AG09309 (cell line): ENCODE measurements around the gene AGBL4.
A peak's percentile ranks its signal among the peaks of the same experiment; 100 is the strongest.

Experiments
- DNase-seq: peaks from one replicate; pipeline ENCODE4 v3.0.0-alpha.2; 2010; ENCODE audit warnings: low read depth
- H3K4me3 ChIP-seq: 2 replicates; pipeline ENCODE4 v1.5.1; 2011; ENCODE audit warnings: mild to moderate bottlenecking, low read depth, low read length, moderate library complexity; ENCODE audit not compliant: control insufficient read depth
- CTCF ChIP-seq: IDR thresholded peaks from 2 replicates; pipeline ENCODE4 v1.5.1; 2011; ENCODE audit warnings: mild to moderate bottlenecking, low read depth, low read length, inconsistent platforms; ENCODE audit not compliant: insufficient read depth, control insufficient read depth; ENCODE audit errors: missing control alignments

Gene AGBL4

GRCh38 chr1:48588061-48588460 lies 1435.7 kb downstream of the AGBL4 start:
- no peak overlapping the region for H3K4me3 ChIP-seq
- TF ChIP-seq CTCF = no peak
- no peak for DNase-seq

- no peak for DNase-seq
- no peak overlapping the region for H3K4me3 ChIP-seq
- TF ChIP-seq CTCF = no peak
Measured at GRCh38 chr1:48582408-48582807, 1441.3 kb downstream of the AGBL4 start.

- no peak overlapping the region for H3K4me3 ChIP-seq
- TF ChIP-seq CTCF = no peak
- no peak for DNase-seq
Measured at GRCh38 chr1:48581270-48581669, 1442.5 kb downstream of the AGBL4 start.

GRCh38 chr1:48576565-48576964 lies 1447.2 kb downstream of the AGBL4 start:
- no peak overlapping the region for H3K4me3 ChIP-seq
- no peak for TF ChIP-seq CTCF
- no peak for DNase-seq

- H3K4me3 ChIP-seq = no peak overlapping the region
- DNase-seq = peak; percentile 2
- peak; percentile 65 for TF ChIP-seq CTCF
Measured at GRCh38 chr1:48572646-48573258, 1451.0 kb downstream of the AGBL4 start.

- DNase-seq = no peak
- H3K4me3 ChIP-seq = no peak overlapping the region
- TF ChIP-seq CTCF = no peak
Measured at GRCh38 chr1:48572134-48572533, 1451.6 kb downstream of the AGBL4 start.
